Measurements from ENCODE around the gene KRTAP4-16.
"Not testable (repeated sequence)": the region's sequence is repeated elsewhere in the genome, so short reads cannot be mapped to it uniquely, and the experiment has no call there.

Gene KRTAP4-16

GRCh38 chr17:41076788-41077187, 25.2 kb downstream of the KRTAP4-16 start:
- no peak for DNase-seq (ENCODE audit: low read depth in 2 of 2)

DNA sequence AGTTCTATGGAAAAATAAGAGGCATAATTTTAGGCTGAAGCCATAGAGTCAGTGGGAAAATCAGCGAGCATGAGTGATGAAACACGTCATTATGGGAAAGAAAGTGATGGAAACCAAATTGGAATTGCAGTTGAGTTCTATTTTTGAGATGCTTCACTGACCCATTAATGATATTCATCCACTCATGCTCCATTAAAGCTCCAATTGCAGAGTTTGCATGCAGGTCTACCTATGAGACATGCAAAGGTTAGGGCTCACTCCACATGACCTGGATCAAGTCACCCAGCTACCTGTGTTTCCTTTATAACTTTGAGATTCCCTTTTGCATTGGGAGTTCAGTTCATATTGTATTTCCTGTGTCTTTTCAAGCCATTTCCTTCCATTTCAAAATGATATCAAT, 28.3 kb downstream of the KRTAP4-16 start:
- DNase-seq (ENCODE audit: low read depth in 2 of 2): no peak

DNA sequence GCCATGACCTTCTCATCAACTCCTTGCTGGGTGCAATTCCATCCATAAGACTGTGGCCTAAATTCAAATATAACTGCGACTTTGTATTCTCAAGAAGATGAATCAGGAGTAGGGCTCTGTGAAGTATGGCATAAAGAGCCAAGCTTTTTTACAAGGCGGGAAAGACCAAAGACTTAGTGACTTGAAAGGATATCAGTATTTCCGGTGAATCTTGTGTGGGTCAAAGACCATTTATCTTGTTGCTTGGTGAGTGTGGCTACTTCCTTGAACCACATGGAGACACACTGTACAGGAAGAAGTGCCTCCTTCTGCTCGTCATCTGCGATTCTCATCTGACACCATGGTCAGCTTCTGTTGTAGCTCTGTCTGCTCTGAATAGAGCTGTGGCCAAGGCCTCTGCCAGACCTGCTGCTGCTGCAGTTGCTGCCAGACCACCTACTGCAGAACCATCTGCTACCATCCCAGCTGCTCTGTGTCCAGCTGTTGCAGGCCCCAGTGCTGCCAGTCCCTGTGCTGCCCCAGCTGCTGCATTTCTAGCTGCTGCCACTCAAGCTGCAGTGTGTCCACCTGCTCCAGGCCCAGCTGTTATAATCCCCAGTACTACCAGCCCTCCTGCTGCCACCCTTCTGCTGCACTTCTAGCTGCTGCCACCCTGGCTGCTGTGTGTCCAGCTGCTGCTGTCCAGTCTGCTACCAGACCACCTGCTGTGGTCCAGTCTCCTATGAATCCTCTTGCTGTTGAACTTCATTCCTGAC, 30.2 kb downstream of the KRTAP4-16 start:
- DNase-seq (ENCODE audit: low read depth in 2 of 2): no peak

DNA sequence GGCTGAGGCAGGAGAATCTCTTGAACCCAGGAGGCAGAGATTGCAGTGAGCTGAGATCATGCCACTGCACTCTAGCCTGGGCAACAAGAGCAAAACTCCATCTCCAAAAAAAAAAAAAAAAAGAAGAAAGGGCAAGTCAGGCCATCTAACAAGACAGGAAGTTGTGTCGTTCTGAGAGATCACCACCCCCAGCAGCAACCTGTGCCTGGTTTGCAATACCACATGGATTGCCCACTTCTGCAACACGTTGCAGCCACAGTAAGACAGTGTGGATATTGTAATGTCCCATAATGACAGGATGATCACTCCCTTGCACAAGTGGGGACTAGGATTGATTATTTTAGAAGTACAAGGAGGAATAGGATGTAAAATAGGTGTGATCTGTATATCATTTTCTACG, 33.0 kb downstream of the KRTAP4-16 start:
- no peak for DNase-seq (ENCODE audit: low read depth in 2 of 2)

DNA sequence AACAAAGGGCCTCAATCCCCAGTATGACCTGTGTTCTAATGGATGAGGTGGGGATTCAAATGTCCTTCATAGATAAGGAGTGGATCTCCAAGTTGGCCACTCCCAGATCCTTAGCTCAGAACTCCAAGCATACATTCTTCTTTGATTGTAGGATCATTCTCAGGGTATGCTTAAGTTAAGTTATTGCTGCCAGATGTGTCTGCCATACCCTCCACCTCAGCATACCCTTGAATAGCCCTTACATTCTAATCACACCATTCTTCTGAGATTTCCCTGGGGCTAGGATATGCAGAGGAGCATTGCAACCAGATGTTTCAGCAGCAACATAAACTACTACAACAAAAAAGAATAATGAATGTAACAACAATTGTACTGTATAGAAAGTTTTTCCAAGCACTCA, 34.7 kb downstream of the KRTAP4-16 start:
- no peak for DNase-seq (ENCODE audit: low read depth in 2 of 2)

- no peak for DNase-seq (ENCODE audit: low read depth in 2 of 2)
Observed at GRCh38 chr17:41065829-41066624, 36.0 kb downstream of the KRTAP4-16 start, which contains the start of gene KRTAP2-4. Gene KRTAP2-4 (minus strand): TSS chr17:41065879. CDS start chr17:41065845, 34 bp downstream.

DNA sequence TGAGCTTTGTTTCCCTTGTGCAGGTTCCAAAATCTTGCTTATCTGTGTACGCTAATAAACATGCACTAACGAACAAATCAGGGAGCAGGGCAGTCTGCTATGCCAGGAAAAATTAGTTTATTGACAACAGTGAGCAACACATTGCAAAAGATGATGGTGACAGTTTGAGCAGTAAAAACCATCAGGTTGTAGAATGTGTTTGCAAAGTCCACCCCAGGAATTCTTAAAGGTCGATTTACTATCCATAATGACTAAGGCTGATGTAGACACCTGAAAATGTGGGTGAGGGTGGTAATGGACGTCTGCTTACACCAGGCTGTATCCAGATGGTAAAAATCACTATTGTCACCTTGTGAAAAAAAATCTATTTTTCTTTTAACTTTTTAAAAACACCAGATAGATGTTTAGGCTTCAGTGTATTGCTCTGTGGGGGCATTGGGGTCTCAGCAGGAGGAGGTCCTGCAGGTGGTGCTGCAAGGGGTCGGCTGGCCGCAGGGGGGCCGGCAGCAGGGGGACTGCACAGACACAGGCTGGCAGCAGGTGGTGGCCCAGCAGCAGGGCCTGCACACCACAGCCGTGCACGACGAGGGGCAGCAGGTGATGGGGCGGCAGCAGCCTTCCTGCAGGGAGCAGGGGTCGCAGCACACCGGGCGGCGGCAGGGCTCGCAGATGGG, 36.9 kb downstream of the KRTAP4-16 start:
- DNase-seq (ENCODE audit: low read depth in 2 of 2): not testable (repeated sequence)

- DNase-seq (ENCODE audit: low read depth in 2 of 2): no peak
Observed at GRCh38 chr17:41064301-41064700, 37.7 kb downstream of the KRTAP4-16 start.

DNA sequence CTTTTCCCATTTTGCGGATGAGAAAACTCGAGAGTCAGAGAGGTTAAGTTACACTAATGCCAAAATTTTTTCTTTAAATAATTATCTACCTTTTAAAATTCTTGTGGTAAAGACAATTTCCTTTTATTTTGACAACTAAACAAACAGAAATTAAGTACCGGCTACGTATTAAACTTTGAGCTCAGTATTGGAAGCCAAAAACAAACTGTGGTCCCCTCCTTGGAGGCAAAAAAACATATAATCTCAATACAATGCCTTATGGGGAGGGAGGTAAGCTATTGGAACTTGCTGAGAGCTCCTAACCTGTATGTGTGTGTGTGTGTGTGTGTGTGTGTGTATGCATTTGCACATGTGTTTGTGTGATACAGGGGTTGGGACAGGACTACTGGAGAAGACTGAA, 38.6 kb downstream of the KRTAP4-16 start:
- no peak for DNase-seq (ENCODE audit: low read depth in 2 of 2)

DNA sequence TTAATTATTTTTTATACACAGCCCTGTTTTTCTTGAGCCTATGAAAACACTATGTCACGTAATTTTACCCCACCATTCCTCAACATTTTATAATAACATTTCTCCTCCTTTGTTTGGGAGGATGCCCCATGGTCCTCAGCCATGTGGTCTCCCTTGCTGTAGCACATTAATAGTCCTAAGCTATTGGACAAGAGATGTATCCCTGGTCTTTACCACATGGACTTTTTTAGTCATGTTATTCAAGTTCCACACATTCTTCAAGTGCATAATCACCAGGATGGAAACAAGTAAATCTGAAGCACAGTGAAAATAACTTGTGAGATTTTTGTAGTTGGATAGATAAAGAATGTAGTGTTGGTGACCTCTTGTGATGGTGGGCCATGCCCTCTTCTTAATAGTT, 40.0 kb downstream of the KRTAP4-16 start:
- DNase-seq (ENCODE audit: low read depth in 2 of 2): no peak

- DNase-seq (ENCODE audit: low read depth in 2 of 2): no peak
Observed at GRCh38 chr17:41060052-41060604, 41.9 kb downstream of the KRTAP4-16 start, which contains the start of gene KRTAP2-3. Gene KRTAP2-3 (minus strand): TSS chr17:41060114. CDS start chr17:41060050, 64 bp downstream.

GRCh38 chr17:41059276-41060051, 42.5 kb downstream of the KRTAP4-16 start:
- not testable (repeated sequence) for DNase-seq (ENCODE audit: low read depth in 2 of 2)

- no peak for DNase-seq (ENCODE audit: low read depth in 2 of 2)
Observed at GRCh38 chr17:41058741-41059140, 43.3 kb downstream of the KRTAP4-16 start.

DNA sequence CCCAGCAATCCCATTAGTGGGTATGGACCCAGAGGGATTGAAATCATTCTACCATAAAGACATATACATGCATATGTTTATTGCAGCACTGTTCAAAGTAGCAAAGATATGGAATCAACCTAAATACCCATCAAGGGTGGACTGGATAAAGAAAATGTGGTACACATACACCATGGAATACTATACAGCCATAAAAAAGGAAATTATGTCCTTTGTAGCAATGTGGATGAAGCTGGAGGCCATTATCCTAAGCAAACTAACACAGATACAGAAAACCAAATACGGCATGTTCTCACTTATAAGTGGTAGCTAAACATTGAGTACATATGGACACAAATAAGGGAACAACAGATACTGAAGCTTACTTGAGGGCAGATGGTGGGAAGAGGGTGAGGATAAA, 44.5 kb downstream of the KRTAP4-16 start:
- no peak for DNase-seq (ENCODE audit: low read depth in 2 of 2)

- DNase-seq (ENCODE audit: low read depth in 2 of 2): not testable (repeated sequence)
Observed at GRCh38 chr17:41055130-41055529, 46.9 kb downstream of the KRTAP4-16 start, which contains the start of gene KRTAP2-2. Gene KRTAP2-2 (minus strand): TSS chr17:41055230. CDS start chr17:41055211, 19 bp downstream.

DNA sequence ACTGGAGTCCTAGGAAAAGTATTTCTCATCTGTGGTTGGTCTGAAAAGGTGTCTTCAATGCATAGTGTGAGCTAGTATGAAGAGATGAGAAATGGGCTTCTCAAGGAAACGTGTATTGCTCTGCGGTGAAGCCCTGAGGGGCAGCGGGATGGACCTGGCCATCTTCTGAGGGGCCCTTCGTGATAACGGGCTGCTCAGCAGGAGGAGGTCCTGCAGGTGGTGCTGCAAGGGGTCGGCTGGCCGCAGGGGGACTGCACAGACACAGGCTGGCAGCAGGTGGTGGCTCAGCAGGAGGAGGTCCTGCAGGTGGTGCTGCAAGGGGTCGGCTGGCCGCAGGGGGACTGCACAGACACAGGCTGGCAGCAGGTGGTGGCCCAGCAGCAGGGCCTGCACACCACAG, 47.5 kb downstream of the KRTAP4-16 start:
- not testable (repeated sequence) for DNase-seq (ENCODE audit: low read depth in 2 of 2)

DNA sequence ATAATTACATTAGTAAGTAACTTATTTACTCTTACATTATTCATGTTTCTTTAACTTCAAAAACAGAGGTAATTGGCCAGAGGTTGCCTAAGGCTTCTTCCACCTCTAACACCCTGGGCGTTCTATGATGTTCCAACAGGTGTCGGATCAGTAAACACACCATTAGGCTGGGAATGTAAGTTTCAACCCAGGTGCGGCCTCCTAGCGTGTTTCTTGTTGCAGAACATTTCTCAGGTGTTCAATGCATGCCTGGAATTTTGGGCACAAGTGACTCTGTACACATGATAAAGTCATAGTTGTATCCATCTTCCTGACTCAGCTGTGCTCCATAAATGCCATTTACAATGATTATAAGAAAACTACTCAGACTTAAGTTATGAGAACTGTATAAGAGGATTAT, 48.0 kb downstream of the KRTAP4-16 start:
- no peak for DNase-seq (ENCODE audit: low read depth in 2 of 2)

DNA sequence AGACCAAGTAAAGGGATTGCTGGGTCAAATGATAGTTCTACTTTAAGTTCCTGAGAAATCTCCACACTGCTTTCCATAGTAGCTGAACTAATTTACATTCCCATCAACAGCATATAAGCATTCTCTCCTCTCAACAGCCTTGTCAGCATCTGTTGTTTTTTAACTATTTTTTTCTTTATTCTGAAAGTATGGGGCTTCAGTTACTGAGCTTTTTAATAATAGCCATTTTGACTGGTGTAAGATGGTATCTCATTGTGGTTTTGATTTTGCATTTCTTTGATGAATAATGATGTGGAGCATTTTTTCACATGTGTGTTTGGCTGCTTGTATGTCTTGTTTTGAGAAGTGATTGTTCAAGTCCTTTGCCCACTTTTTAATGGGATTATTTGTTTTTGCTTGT, 49.4 kb downstream of the KRTAP4-16 start:
- no peak for DNase-seq (ENCODE audit: low read depth in 2 of 2)
